GM19035 (cell line): ENCODE data around the gene NME2.

Experiments used
- ATAC-seq: cut with Tn5 transposase; IDR thresholded peaks from one replicate; pipeline ENCODE4 v1.9.1; 2021; ENCODE audit not compliant: unreplicated experiment

The NME2 gene

GRCh38 chr17:51200295-51200694 is 34.1 kb downstream of the NME2 start:
- no peak for ATAC-seq

- ATAC-seq: no peak
Observed at GRCh38 chr17:51200846-51201245, 34.6 kb downstream of the NME2 start.

DNA sequence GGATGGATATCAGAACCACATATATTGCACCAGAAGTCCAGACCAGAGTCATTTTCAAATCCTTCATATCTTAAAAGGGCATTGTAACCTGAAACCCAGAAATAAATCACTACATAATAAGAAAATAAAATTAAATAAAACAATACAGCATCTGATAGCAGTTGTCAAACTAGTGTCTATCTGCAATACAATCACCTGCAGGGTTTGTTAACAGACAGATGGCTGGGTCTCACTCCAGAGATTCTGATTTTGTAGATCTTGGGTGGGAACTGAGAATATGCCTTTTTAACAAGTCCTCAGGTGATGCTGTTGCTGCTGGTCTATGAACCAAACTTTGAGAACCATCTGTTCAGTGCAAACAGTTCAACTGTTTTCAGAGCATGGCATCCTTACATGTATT is 37.6 kb downstream of the NME2 start:
- no peak for ATAC-seq

DNA sequence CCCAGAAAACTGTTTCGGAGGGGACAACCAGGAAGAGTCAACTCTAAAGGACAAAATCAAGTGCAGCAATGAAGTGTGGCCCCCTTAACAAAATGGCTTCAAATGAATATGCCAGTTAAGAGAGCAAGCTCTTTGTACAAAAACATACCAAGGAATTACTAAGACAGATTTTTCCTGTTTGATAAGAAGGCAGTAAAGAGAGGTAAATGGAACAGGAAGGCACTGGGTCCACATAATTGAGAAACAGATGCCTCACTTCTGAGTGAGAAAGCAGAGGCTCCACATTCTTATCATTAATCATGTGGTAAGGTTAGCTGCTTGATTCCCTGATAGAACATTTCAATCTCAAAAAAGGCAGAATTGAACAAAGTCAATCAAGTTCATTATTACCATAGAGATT is 48.7 kb downstream of the NME2 start:
- no peak for ATAC-seq

GRCh38 chr17:51217946-51218345 is 51.7 kb downstream of the NME2 start:
- no peak for ATAC-seq

DNA sequence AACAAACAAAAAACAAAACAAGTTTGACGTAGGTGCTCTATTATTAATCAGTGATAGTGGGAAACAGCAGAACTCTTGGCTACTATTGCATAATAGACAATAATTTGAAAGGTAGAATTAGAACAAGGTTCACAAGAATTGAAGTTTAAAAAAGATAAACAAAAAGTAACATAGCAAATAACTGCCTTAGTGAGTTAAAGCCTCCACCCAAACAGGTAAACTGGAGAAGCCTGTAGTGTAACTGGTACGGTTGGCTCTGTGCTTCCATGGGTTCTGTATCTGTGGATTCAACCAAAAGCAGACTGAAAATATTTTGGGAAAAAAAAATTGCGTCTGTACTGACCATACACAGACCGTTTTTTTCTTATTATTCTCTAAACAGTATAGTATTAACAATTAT is 55.1 kb downstream of the NME2 start:
- ATAC-seq: no peak
